CD4-positive, CD25-positive, alpha-beta regulatory T cell (primary cell): ENCODE data around the gene RYR3. TPM values are rescaled to one million over a fixed set of nuclear protein-coding genes. Genes with fewer than 3 reads are reported as not detected.

Experiments used
- ATAC-seq, 2 donors: fragments of 150-1000 bp; cut with Tn5 transposase; one replicate each; pipeline ENCODE4 v1.10.0; 2021; ENCODE audit warnings: low read depth in 2 of 2, moderate number of reproducible peaks in 2 of 2, moderate library complexity in 1 of 2
- DNase-seq, 3 donors: peaks; one replicate each; pipeline versions ENCODE4 v3.0.0 to v3.0.0-alpha.2; 2012 to 2022; ENCODE audit warnings: mixed read lengths in 1 of 3
- H3K27ac ChIP-seq: one replicate; pipeline ENCODE4 v1.7.0; 2013; ENCODE audit warnings: mild to moderate bottlenecking, low read length; ENCODE audit not compliant: insufficient read depth, poor library complexity, severe bottlenecking
- H3K27me3 ChIP-seq: one replicate; pipeline ENCODE4 v1.7.0; 2013; ENCODE audit warnings: low read length; ENCODE audit not compliant: control insufficient read depth, insufficient read depth
- H3K36me3 ChIP-seq: one replicate; pipeline ENCODE4 v1.7.0; 2013; ENCODE audit warnings: mild to moderate bottlenecking, low read length, moderate library complexity; ENCODE audit not compliant: control insufficient read depth, insufficient read depth
- H3K4me1 ChIP-seq: 2 replicates; pipeline ENCODE4 v1.7.0; 2013; ENCODE audit warnings: mild to moderate bottlenecking, low read length; ENCODE audit not compliant: insufficient read depth, control insufficient read depth, poor library complexity, severe bottlenecking
- H3K4me3 ChIP-seq: one replicate; pipeline ENCODE4 v1.7.0; 2013; ENCODE audit warnings: low read depth, mild to moderate bottlenecking, low read length, moderate library complexity
- H3K9me3 ChIP-seq, 2 experiments: 1 replicate in 1 of 2; 2 replicates in 1 of 2; pipeline ENCODE4 v1.7.0; 2013; ENCODE audit warnings: low read length in 2 of 2, mild to moderate bottlenecking in 1 of 2, moderate library complexity in 1 of 2; ENCODE audit not compliant: control insufficient read depth in 2 of 2
- H3K27ac Mint-ChIP-seq, 3 donors: one replicate each; pipeline ENCODE4 v1.8.0; 2020 to 2022; ENCODE audit warnings: mild to moderate bottlenecking in 3 of 3, mixed read lengths in 3 of 3, moderate library complexity in 2 of 3
- H3K27me3 Mint-ChIP-seq: one replicate; pipeline ENCODE4 v1.8.0; 2022; ENCODE audit warnings: mild to moderate bottlenecking, mixed read lengths
- H3K36me3 Mint-ChIP-seq: one replicate; pipeline ENCODE4 v1.8.0; 2020; ENCODE audit warnings: mixed read lengths
- H3K4me1 Mint-ChIP-seq, 4 donors: one replicate each; pipeline ENCODE4 v1.8.0; 2020 to 2022; ENCODE audit warnings: mixed read lengths in 4 of 4, mild to moderate bottlenecking in 1 of 4
- H3K4me3 Mint-ChIP-seq, 4 donors: one replicate each; pipeline ENCODE4 v1.8.0; 2020 to 2022; ENCODE audit warnings: mild to moderate bottlenecking in 4 of 4, mixed read lengths in 4 of 4, moderate library complexity in 3 of 4
- H3K9me3 Mint-ChIP-seq, 7 donors: one replicate each; pipeline ENCODE4 v1.8.0; 2020 to 2022; ENCODE audit warnings: mixed read lengths in 7 of 7, mild to moderate bottlenecking in 3 of 7, moderate library complexity in 2 of 7
- polyA plus RNA-seq, 4 donors: library from polyadenylated mRNA; unstranded; fragments of 300-500 nt; fragmentation: Illumina TruSeq; gene quantifications; one replicate each; pipeline ENCODE4 v1.2.3, GENCODE V29; 2021
- total RNA-seq: library from RNA; stranded (reverse); gene quantifications from one replicate; pipeline ENCODE4 v1.2.3, GENCODE V29; 2022

Gene RYR3
- total and polyA plus RNA-seq, 5 donors from 2014 or later = 0.05 to 0.19 (median 0.09) TPM; not detected in 1

- Histone ChIP-seq H3K36me3 (no peaks in the 10 kb centered on the region), H3K9me3 (no peaks in the 10 kb centered on the region), H3K27me3 (no peaks in the 10 kb centered on the region), H3K27ac (no peak overlapping the region), H3K4me1 (no peaks in the 10 kb centered on the region), H3K4me3 (no peak overlapping the region)
- peak in 1 of 2 donors; percentile 41 for ATAC-seq
- Mint-ChIP-seq H3K36me3 (no peaks in the 10 kb centered on the region), H3K27me3 (no peaks in the 10 kb centered on the region), H3K4me1 (peaks cover 0 to 4% (median 0%) of the 10 kb centered on the region in 4 donors), H3K27ac (no peak overlapping the region), H3K9me3 (peaks cover 0 to 2% (median 0%) of the 10 kb centered on the region in 7 donors), H3K4me3 (no peak overlapping the region)
- DNase-seq = peak; percentile 20 to 68 (median 41)
These were observed 390.0 kb downstream of the RYR3 start for GRCh38 chr15:33700695-33701303.

GRCh38 chr15:33701304-33701696 is 390.5 kb downstream of the RYR3 start:
- Histone ChIP-seq H3K4me1 (no peaks in the 10 kb centered on the region), H3K27me3 (no peaks in the 10 kb centered on the region), H3K4me3 (no peak overlapping the region), H3K36me3 (no peaks in the 10 kb centered on the region), H3K27ac (no peak overlapping the region), H3K9me3 (no peaks in the 10 kb centered on the region)
- peaks cover 0 to 2% (median 0%) of the 10 kb centered on the region in 7 donors for H3K9me3 Mint-ChIP-seq
- DNase-seq (no peak), ATAC-seq (no peak)
- no peaks in the 10 kb centered on the region for H3K36me3 Mint-ChIP-seq
- no peak overlapping the region for H3K27ac Mint-ChIP-seq
- H3K4me3 Mint-ChIP-seq = no peak overlapping the region
- peaks cover 0 to 4% (median 0%) of the 10 kb centered on the region in 4 donors for H3K4me1 Mint-ChIP-seq
- H3K27me3 Mint-ChIP-seq = no peaks in the 10 kb centered on the region

GRCh38 chr15:33706173-33706572 is 395.4 kb downstream of the RYR3 start:
- H3K36me3 Mint-ChIP-seq = no peaks in the 10 kb centered on the region
- H3K27ac Mint-ChIP-seq = no peak overlapping the region
- no peaks in the 10 kb centered on the region for H3K4me1 ChIP-seq
- ATAC-seq (no peak), DNase-seq (no peak)
- H3K9me3 Mint-ChIP-seq = peaks cover 0 to 8% (median 4%) of the 10 kb centered on the region in 7 donors
- H3K4me1 Mint-ChIP-seq = peaks cover 0 to 4% (median 0%) of the 10 kb centered on the region in 4 donors
- no peak overlapping the region for H3K4me3 Mint-ChIP-seq
- H3K36me3 ChIP-seq = no peaks in the 10 kb centered on the region
- peaks cover 2 to 6% of the 10 kb centered on the region in 2 experiments for H3K9me3 ChIP-seq
- H3K27ac ChIP-seq = no peak overlapping the region
- no peak overlapping the region for H3K4me3 ChIP-seq
- H3K27me3 ChIP-seq = no peaks in the 10 kb centered on the region
- H3K27me3 Mint-ChIP-seq = no peaks in the 10 kb centered on the region

- Mint-ChIP-seq H3K9me3 (peaks cover 0 to 14% (median 9%) of the 10 kb centered on the region in 7 donors), H3K36me3 (no peaks in the 10 kb centered on the region), H3K27me3 (no peaks in the 10 kb centered on the region), H3K4me1 (no peaks in the 10 kb centered on the region), H3K27ac (no peak overlapping the region), H3K4me3 (no peak overlapping the region)
- no peaks in the 10 kb centered on the region for H3K4me1 ChIP-seq
- H3K27me3 ChIP-seq = peaks cover 2% of the 10 kb centered on the region
- no peaks in the 10 kb centered on the region for H3K36me3 ChIP-seq
- DNase-seq = no peak
- ATAC-seq = no peak
- no peak overlapping the region for H3K4me3 ChIP-seq
- H3K27ac ChIP-seq = no peak overlapping the region
- H3K9me3 ChIP-seq = peaks cover 2 to 6% of the 10 kb centered on the region in 2 experiments
These were observed 400.0 kb downstream of the RYR3 start for GRCh38 chr15:33710748-33711147.

GRCh38 chr15:33716025-33716424 is 405.3 kb downstream of the RYR3 start:
- Mint-ChIP-seq H3K4me3 (no peak overlapping the region), H3K27ac (no peak overlapping the region), H3K9me3 (peaks cover 0 to 8% (median 4%) of the 10 kb centered on the region in 7 donors), H3K36me3 (no peaks in the 10 kb centered on the region), H3K4me1 (no peaks in the 10 kb centered on the region), H3K27me3 (no peaks in the 10 kb centered on the region)
- Histone ChIP-seq H3K9me3 (no peaks in the 10 kb centered on the region), H3K4me3 (no peak overlapping the region), H3K27me3 (peaks cover 4% of the 10 kb centered on the region), H3K27ac (no peak overlapping the region), H3K36me3 (no peaks in the 10 kb centered on the region), H3K4me1 (no peaks in the 10 kb centered on the region)
- ATAC-seq (no peak), DNase-seq (no peak)

- no peak for DNase-seq
- H3K9me3 Mint-ChIP-seq = peaks cover 0 to 1% (median 0%) of the 10 kb centered on the region in 7 donors
- no peak overlapping the region for H3K4me3 Mint-ChIP-seq
- Histone ChIP-seq H3K27ac (no peak overlapping the region), H3K4me1 (no peaks in the 10 kb centered on the region), H3K36me3 (no peaks in the 10 kb centered on the region), H3K4me3 (no peak overlapping the region), H3K9me3 (no peaks in the 10 kb centered on the region), H3K27me3 (peaks cover 2% of the 10 kb centered on the region)
- ATAC-seq = no peak
- H3K36me3 Mint-ChIP-seq = no peaks in the 10 kb centered on the region
- H3K4me1 Mint-ChIP-seq = no peaks in the 10 kb centered on the region
- no peaks in the 10 kb centered on the region for H3K27me3 Mint-ChIP-seq
- H3K27ac Mint-ChIP-seq = no peak overlapping the region
These were observed 410.2 kb downstream of the RYR3 start for GRCh38 chr15:33720952-33721351.

GRCh38 chr15:33722005-33722672 is 411.4 kb downstream of the RYR3 start:
- Histone ChIP-seq H3K9me3 (no peaks in the 10 kb centered on the region), H3K4me1 (no peaks in the 10 kb centered on the region), H3K36me3 (no peaks in the 10 kb centered on the region), H3K4me3 (no peak overlapping the region), H3K27ac (no peak overlapping the region), H3K27me3 (peaks cover 2% of the 10 kb centered on the region)
- no peaks in the 10 kb centered on the region for H3K36me3 Mint-ChIP-seq
- no peak for DNase-seq
- H3K4me3 Mint-ChIP-seq = no peak overlapping the region
- H3K9me3 Mint-ChIP-seq = peaks cover 0 to 1% (median 0%) of the 10 kb centered on the region in 7 donors
- H3K4me1 Mint-ChIP-seq = no peaks in the 10 kb centered on the region
- H3K27me3 Mint-ChIP-seq = peaks cover 6% of the 10 kb centered on the region
- ATAC-seq = no peak
- peak overlapping the region in 1 of 3 donors; percentile 32 for H3K27ac Mint-ChIP-seq

GRCh38 chr15:33722673-33723015 is 411.9 kb downstream of the RYR3 start:
- H3K36me3 Mint-ChIP-seq = no peaks in the 10 kb centered on the region
- H3K4me3 Mint-ChIP-seq = no peak overlapping the region
- Histone ChIP-seq H3K4me3 (no peak overlapping the region), H3K4me1 (no peaks in the 10 kb centered on the region), H3K27ac (no peak overlapping the region), H3K36me3 (no peaks in the 10 kb centered on the region), H3K27me3 (no peaks in the 10 kb centered on the region), H3K9me3 (no peaks in the 10 kb centered on the region)
- H3K9me3 Mint-ChIP-seq = peaks cover 0 to 1% (median 0%) of the 10 kb centered on the region in 7 donors
- DNase-seq (no peak), ATAC-seq (peak in 1 of 2 donors; percentile 12)
- H3K27ac Mint-ChIP-seq = no peak overlapping the region
- no peaks in the 10 kb centered on the region for H3K4me1 Mint-ChIP-seq
- H3K27me3 Mint-ChIP-seq = peaks cover 6% of the 10 kb centered on the region
